ENCODE results near the gene SLK.

Gene SLK

DNA sequence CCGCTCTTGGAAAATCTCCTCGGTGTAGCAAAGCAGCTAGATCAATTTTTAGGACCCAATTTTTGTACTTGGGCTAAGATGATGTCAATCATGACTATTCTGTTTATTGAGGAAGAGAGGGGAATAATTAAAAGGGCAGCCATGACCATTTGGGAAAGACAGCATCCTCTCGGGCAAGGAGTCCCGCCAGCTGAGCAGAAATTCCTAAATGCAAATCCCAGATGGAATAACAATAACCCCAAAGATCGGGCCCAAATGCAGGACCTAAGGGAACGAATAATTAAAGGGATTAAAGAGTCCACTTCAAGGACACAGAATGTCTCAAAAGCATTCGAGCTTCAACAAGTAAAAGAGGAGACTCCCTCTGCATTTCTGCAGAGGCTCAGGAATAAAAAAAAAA lies 100.0 kb downstream of the SLK start:
- TF ChIP-seq, protein P1, sequence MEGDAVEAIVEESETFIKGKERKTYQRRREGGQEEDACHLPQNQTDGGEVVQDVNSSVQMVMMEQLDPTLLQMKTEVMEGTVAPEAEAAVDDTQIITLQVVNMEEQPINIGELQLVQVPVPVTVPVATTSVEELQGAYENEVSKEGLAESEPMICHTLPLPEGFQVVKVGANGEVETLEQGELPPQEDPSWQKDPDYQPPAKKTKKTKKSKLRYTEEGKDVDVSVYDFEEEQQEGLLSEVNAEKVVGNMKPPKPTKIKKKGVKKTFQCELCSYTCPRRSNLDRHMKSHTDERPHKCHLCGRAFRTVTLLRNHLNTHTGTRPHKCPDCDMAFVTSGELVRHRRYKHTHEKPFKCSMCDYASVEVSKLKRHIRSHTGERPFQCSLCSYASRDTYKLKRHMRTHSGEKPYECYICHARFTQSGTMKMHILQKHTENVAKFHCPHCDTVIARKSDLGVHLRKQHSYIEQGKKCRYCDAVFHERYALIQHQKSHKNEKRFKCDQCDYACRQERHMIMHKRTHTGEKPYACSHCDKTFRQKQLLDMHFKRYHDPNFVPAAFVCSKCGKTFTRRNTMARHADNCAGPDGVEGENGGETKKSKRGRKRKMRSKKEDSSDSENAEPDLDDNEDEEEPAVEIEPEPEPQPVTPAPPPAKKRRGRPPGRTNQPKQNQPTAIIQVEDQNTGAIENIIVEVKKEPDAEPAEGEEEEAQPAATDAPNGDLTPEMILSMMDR (IDR thresholded peaks at IDR 0.05; ENCODE audit: low read depth, low read length): no peak
- DNase-seq (ENCODE audit: low read depth in 2 of 2): no peak
- no peak overlapping the region for H3K4me3 ChIP-seq (replicated peaks in 1 of 2; ENCODE audit: low read depth in 2 of 2, low read length in 2 of 2)

DNA sequence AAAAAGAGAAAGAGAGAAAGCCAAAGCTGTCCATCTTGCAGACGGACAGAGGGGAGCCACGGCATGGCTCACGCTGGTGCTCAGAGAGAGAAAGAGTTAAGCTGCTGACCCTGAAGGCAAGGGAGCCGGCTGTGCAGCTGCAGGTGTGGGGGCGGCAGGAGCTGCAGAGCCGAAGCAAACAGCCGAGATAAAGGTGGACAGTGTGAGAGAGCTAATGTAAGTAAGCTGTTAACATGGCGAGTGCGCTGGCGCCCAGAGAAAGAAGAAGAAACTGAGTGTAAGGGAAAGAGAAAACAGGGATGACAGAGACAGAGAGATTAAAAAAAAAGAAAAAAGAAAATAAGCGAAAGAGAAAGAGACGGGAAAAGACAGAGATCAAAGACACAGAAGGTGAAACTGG lies 100.6 kb downstream of the SLK start:
- TF ChIP-seq, protein P1 (IDR thresholded peaks at IDR 0.05; ENCODE audit: low read depth, low read length): no peak
- no peak overlapping the region for H3K4me3 ChIP-seq (replicated peaks in 1 of 2; ENCODE audit: low read depth in 2 of 2, low read length in 2 of 2)
- DNase-seq (ENCODE audit: low read depth in 2 of 2): no peak

DNA sequence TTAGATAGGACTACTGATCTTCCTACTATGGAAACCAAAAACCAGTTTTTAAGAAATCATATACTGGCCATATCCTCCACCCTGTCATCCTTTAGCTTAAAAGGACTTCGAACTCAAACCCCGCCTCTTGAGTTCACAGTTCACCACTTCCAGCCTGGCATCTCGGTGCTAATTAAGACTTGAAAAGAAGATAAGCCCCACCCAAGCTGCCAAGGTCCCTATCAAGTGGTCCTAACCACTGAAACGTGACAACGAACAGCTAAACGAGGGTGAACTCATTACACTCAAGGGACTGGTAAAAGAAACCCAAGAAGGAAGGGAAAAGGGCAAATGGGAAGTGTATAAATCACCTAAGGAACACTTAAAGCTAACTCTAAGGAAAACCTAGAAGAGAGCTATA lies 102.7 kb downstream of the SLK start:
- TF ChIP-seq, protein P1 (IDR thresholded peaks at IDR 0.05; ENCODE audit: low read depth, low read length): no peak
- no peak for DNase-seq (ENCODE audit: low read depth in 2 of 2)

DNA sequence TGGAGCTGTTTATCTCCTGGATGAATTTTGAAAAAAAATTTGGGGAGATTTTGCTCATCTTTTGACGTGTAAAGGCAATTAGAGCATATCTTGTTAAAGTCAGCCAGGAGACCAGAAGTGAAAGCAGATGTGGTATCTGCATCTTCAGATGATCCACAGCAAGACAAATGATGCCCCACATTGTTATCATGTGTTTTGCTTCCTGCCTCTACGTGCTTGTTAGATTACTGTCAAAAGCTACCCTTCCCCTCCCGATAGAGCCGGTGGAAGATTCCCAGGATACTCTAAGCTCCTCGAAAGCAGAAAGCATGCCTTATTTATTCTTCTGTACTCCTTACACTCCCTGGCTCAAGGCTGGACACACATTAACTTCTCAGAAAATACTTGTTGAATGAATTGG lies 105.8 kb downstream of the SLK start:
- H3K4me3 ChIP-seq (replicated peaks in 1 of 2; ENCODE audit: low read depth in 2 of 2, low read length in 2 of 2): no peak overlapping the region

More for the DNA sequence above, 102.7 kb downstream of the SLK start:
- no peak overlapping the region for H3K4me3 ChIP-seq (replicated peaks in 1 of 2; ENCODE audit: low read depth in 2 of 2, low read length in 2 of 2)

DNA sequence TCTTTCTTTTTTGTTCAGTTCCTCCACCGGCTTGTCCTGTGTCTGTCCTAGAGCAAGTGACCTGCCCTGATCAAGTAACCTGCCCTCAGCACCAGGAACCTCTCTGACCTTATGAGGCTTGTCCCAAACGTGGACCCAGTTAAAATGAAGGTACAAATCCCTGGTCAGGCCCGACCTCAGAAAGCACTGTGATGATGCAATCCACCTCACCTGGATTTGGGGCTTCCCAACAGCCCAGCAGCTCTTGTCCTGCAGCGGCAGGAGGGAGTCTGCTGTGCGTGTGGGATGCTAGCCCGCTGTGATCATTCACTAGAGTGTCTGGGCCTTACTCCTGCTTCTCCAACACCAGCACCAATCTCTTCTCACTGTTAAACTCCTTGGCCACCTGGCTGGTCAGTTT lies 107.6 kb downstream of the SLK start:
- DNase-seq (ENCODE audit: low read depth in 2 of 2): no peak
- no peak overlapping the region for H3K4me3 ChIP-seq (replicated peaks in 1 of 2; ENCODE audit: low read depth in 2 of 2, low read length in 2 of 2)
- TF ChIP-seq, protein P1 (IDR thresholded peaks at IDR 0.05; ENCODE audit: low read depth, low read length): no peak

More for the DNA sequence above, 105.8 kb downstream of the SLK start:
- no peak for DNase-seq (ENCODE audit: low read depth in 2 of 2)
- TF ChIP-seq, protein P1 (IDR thresholded peaks at IDR 0.05; ENCODE audit: low read depth, low read length): no peak

DNA sequence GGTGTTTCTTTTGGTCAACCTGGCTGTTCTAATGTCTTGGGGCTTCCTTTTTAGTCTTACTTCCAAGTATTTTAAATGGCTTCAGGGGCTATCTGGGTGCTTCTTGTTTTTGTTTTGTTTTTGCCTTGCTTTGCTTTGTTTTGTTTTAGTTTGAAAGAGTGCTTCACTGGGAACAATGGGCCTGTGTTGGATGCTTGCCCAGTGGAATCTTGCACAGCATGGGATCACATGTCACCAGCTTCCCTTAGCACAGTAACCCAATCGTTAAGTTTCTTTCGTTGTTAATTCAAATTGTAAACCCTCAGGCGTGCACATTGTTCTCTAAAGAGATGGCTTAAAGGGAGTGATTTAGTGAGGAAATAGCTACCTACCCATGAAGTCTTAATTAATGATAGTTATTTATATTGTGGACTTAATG lies 109.8 kb downstream of the SLK start:
- TF ChIP-seq, protein P1 (IDR thresholded peaks at IDR 0.05; ENCODE audit: low read depth, low read length): no peak

DNA sequence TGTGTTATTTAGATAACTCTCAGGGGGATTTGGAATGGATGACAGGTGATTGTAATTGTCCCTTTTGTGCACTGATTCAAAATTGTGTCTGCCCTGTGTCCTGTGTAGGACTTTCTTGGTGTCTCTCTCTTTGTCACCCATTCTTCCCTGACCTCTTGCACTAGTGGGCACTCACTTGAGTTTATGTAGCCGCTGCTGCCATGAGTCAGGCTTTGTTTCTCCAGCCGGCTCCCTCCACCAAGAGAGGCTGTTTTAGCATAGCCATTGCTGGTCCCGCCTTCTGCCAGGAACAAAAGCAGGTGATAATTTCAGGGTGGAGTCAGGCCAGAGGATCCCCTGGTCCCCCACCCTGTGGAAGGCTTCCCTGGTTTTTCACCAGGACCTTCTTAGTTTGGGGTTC lies 110.3 kb downstream of the SLK start:
- H3K4me3 ChIP-seq (replicated peaks in 1 of 2; ENCODE audit: low read depth in 2 of 2, low read length in 2 of 2): no peak overlapping the region
- DNase-seq (ENCODE audit: low read depth in 2 of 2): peak in 1 of 2 donors; percentile 33
- TF ChIP-seq, protein P1 (IDR thresholded peaks at IDR 0.05; ENCODE audit: low read depth, low read length): no peak

More for the DNA sequence above, 109.8 kb downstream of the SLK start:
- no peak overlapping the region for H3K4me3 ChIP-seq (replicated peaks in 1 of 2; ENCODE audit: low read depth in 2 of 2, low read length in 2 of 2)
- DNase-seq (ENCODE audit: low read depth in 2 of 2): peak; percentile 81 to 88

Data from cardiac fibroblast (primary cell).